Activated CD4-positive, alpha-beta T cell treated with anti-CD3 and anti-CD28 coated beads, Interleukin-2, amount 50 U/mL, for 48 hours (primary cell): Measurements from ENCODE around the gene PRKAR1B.
"Not testable (repeated sequence)": the region's sequence is repeated elsewhere in the genome, so short reads cannot be mapped to it uniquely, and the experiment has no call there.

ENCODE experiments used
- DNase-seq, 2 experiments: peaks; one replicate each; pipeline ENCODE4 v3.0.0-alpha.2; 2020

PRKAR1B gene

GRCh38 chr7:666454-667292 lies 60.4 kb downstream of the PRKAR1B start:
- DNase-seq: no peak

- DNase-seq: no peak
These were observed 61.2 kb downstream of the PRKAR1B start for GRCh38 chr7:665736-666453.

GRCh38 chr7:664997-665735 lies 61.9 kb downstream of the PRKAR1B start:
- DNase-seq: no peak

DNA sequence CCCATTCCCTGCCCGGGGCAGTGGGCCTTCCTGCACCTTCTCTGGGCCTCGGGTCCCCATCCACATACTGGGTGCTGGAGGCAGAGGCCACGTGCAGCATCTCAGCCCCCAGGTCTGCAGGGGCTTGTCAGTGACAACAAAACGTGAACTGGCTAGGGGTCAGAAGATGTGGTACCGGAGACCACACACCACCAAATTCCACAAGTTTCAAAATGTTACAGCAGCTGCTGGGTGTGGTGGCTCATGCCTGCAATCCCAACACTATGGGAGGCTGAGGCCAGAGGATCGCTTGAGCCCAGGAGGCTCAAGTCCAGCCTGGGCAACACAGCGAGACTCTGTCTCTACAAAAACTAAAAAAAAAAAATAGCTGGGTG lies 62.7 kb downstream of the PRKAR1B start:
- no peak for DNase-seq

DNA sequence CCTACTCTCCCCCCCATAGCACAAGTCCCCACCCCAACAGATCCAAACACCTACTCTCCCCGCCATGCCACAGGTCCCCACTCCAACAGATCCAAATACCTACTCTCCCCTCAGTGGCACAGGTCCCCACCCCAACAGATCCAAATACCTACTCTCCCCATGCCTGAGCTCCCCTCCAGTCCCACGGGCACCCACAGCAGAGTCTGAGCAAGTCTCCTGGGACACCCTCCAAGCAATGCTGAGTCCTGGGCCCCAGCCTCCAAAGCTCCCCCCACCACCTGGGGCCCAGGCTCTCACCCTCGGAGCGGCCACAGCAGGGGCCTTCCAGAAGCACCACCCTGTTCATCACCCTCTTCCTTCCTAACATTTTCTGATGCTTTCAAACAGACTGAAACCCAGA lies 64.5 kb downstream of the PRKAR1B start:
- DNase-seq: no peak

DNA sequence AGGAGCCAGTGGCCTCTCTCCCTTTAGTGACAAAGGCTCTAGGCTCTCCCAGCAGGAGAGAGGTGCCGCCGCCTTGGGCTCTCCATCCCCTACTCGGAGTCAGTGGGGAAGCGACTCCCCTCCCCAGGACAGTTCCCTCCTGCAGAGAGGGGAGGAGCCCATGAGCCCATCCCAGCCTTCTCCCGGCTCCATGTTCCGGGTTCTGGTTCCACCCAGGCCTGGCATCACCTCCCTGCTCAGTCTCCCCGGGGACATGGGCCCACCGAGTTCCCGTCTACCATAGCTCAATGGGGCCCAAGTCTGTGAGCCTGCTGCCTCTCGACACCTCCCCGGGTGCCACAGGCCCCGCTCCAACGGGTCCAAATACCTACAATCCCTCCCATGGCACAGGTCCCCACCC lies 67.1 kb downstream of the PRKAR1B start:
- no peak for DNase-seq

DNA sequence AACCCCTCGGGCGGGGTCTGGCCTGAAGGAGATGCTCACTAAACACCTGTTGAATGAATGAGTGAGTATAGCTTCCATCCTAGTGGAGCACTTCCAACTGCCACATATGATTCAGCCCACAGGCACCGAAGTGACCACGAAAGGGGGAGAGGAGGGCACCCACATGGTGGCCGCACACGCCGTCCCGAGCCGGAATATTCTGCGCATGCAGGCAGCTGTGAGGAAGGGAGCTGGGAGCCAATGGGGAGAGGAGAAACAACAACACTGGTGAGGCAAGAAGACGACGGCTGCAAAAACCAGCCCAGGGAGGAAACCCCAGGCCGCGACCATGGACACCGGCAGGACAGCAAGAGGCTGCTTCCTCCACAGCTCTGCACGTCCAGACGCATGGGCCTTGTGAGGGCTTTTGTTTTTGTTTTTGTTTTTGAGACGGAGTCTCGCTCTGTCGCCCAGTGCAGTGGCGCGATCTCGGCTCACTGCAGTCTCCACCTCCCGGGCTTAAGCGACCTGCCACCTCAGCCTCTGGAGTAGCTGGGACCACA lies 67.7 kb downstream of the PRKAR1B start:
- no peak for DNase-seq

GRCh38 chr7:657565-658119 lies 69.4 kb downstream of the PRKAR1B start:
- DNase-seq: no peak

DNA sequence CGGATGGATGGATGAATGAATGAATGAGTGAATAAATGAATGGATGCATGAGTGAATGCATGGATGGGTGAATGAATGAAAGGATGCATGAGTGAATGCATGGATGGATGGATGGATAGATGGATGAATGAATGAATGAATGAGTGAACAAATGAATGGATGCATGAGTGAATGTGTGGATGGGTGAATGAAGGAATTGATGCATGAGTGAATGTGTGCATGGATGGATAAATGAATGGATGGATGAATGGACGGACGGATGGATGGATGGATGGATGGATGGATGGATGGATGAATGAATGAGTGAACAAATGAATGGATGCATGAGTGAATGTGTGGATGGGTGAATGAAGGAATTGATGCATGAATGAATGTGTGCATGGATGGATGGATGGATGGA lies 70.1 kb downstream of the PRKAR1B start:
- DNase-seq: not testable (repeated sequence)

- no peak for DNase-seq
These were observed 71.3 kb downstream of the PRKAR1B start for GRCh38 chr7:655758-656157.

GRCh38 chr7:653829-654764 lies 73.0 kb downstream of the PRKAR1B start:
- DNase-seq: no peak

DNA sequence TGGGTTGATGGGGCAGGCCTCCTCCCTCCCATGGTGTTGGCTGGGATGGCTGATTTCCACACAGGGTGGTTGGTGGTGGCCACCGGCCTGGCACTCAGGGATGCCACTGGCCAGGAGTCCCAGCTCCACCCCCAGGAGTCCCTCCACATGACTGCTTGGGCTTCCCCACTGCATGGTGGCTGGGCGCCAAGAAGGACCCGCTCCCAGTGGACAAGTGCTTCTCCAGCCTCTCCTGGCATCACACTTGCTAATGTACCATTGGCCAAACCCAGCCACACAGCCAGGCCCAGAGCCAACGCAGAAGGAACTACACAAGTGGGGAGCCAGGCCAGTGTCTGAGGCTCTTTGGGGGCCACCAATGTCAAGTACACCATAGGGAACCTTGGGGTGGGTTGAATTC lies 74.2 kb downstream of the PRKAR1B start:
- no peak for DNase-seq

GRCh38 chr7:652167-652566 lies 74.9 kb downstream of the PRKAR1B start:
- DNase-seq: not testable (repeated sequence)

GRCh38 chr7:651032-651728 lies 75.9 kb downstream of the PRKAR1B start:
- DNase-seq: peak; percentile 6 to 31

GRCh38 chr7:650339-651031 lies 76.6 kb downstream of the PRKAR1B start:
- DNase-seq: no peak

DNA sequence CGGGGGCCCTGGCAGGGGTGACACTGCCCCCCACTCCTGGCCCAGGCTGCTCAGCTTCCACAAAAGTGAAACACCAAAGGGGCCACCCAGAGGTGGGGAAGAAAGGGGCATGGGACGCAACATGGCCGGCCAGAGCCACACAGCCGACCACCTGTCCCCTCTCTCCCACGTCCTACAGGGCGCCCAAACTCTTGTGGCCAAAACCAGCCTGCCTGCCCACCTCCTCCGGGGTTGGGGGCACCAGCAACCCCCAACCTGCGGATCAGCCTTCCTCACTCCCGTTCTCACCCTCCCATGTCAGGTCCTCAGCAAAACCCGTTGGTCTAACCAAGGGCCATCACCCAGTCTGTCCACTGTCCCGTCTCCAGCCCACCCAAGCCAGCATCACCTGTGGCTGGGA lies 80.1 kb downstream of the PRKAR1B start:
- no peak for DNase-seq

- no peak for DNase-seq
These were observed 80.6 kb downstream of the PRKAR1B start for GRCh38 chr7:646487-646886.

- DNase-seq: no peak
These were observed 81.5 kb downstream of the PRKAR1B start for GRCh38 chr7:645606-646005.

DNA sequence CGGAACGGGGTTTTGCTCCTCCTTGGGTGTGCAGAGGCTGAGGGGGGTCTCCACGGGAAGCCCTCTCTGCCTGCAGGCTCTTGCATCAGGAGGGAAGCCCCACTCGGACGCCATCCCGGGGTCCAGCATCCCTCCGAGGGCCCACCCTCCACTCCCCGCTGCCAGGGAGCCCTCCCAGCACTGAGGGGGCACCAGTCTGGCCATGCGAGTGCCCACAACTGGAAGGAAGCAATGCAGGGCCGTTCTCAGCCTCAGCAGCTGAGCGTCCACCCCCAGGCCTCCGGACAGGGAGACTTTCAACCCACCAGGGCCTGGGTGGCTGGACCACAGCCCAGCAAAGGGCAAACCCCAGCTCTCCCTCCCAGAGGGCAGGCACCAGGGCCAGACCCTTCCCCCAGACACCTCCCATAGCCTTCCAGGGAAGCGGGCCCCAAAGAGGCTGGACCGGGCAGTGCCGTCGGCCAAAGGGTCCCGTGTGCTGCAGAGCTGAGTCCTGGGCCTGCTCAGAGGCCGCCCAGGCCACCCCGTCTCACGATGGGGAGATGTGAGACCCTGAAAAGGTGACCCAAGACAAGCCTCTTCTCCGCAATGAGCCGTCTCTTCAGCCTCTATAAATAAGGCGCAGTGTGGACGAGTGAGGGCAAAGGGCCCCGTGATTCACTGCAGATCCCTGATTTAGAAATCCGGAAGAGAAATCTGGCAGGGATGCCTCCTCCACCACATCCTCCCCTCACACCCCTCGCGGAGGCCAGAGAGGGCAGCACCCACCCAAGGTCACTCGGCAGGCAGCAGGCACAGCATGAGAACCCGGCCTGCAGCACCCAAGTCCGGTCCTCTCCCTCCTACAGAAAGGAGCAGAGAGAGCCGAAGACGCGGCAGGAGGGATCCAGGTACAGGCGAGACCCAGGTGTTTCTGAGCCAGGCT lies 82.4 kb downstream of the PRKAR1B start:
- DNase-seq: no peak
